DND-41 (cell line): ENCODE results near the gene EFR3B.

Source experiments
- ATAC-seq: fragments of 200-7000 bp; cut with Tn5 transposase; 3 replicates; pipeline ENCODE4 v1.9.1; 2021; ENCODE audit warnings: low read depth; ENCODE audit not compliant: insufficient read depth
- DNase-seq: peaks from one replicate; pipeline ENCODE4 v3.0.0-alpha.2; 2020
- H2AFZ ChIP-seq: 2 replicates; pipeline ENCODE4 v1.6.0; 2012; ENCODE audit warnings: low read depth, low read length
- H3K27ac ChIP-seq: 2 replicates; pipeline ENCODE4 v1.5.1; 2012; ENCODE audit warnings: low read length, inconsistent platforms
- H3K27me3 ChIP-seq: fragments of 200-600 bp; sonication (generic); 2 replicates; pipeline ENCODE4 v1.6.0; 2012; ENCODE audit warnings: low read length, mild to moderate bottlenecking, inconsistent platforms; ENCODE audit not compliant: insufficient read depth, poor library complexity
- H3K36me3 ChIP-seq: 2 replicates; pipeline ENCODE4 v1.5.1; 2012; ENCODE audit warnings: low read length, inconsistent platforms; ENCODE audit not compliant: insufficient read depth
- H3K4me1 ChIP-seq: 2 replicates; pipeline ENCODE4 v1.5.1; 2012; ENCODE audit warnings: mild to moderate bottlenecking, low read length; ENCODE audit not compliant: insufficient read depth
- H3K4me2 ChIP-seq: 2 replicates; pipeline ENCODE4 v1.6.0; 2012; ENCODE audit warnings: mild to moderate bottlenecking, moderate library complexity, low read length, inconsistent platforms; ENCODE audit not compliant: insufficient read depth
- H3K4me3 ChIP-seq, 2 experiments: fragments of 200-600 bp in 1 of 2; shearing (Covaris generic) in 1 of 2; 2 replicates each; pipeline ENCODE4 v1.5.1; 2012 to 2016; ENCODE audit warnings: inconsistent platforms in 2 of 2, low read length in 2 of 2, mild to moderate bottlenecking in 2 of 2, low read depth in 1 of 2, moderate library complexity in 1 of 2
- H3K79me2 ChIP-seq: 2 replicates; pipeline ENCODE4 v1.6.0; 2012; ENCODE audit warnings: low read length, inconsistent platforms; ENCODE audit not compliant: insufficient read depth
- H3K9ac ChIP-seq: 2 replicates; pipeline ENCODE4 v1.6.0; 2012; ENCODE audit warnings: low read depth, mild to moderate bottlenecking, inconsistent platforms, low read length, moderate library complexity
- H3K9me3 ChIP-seq: 2 replicates; pipeline ENCODE4 v1.5.1; 2012; ENCODE audit warnings: low read length, moderate library complexity, mild to moderate bottlenecking, inconsistent platforms; ENCODE audit not compliant: insufficient read depth, severe bottlenecking
- H4K20me1 ChIP-seq: 2 replicates; pipeline ENCODE4 v1.6.0; 2012; ENCODE audit warnings: low read length; ENCODE audit not compliant: insufficient read depth
- EZH2 ChIP-seq: IDR thresholded peaks from 3 replicates; pipeline ENCODE4 v1.6.1; 2012; ENCODE audit warnings: borderline replicate concordance, low read depth, mild to moderate bottlenecking, moderate library complexity, low read length, inconsistent platforms; ENCODE audit not compliant: severe bottlenecking
- TF ChIP-seq, protein P1 (sequence below): IDR thresholded peaks from 2 replicates; pipeline ENCODE4 v1.5.1; 2012; ENCODE audit warnings: borderline replicate concordance, low read length, moderate library complexity, mild to moderate bottlenecking; ENCODE audit not compliant: poor library complexity, severe bottlenecking; ENCODE audit errors: extremely low read depth

EFR3B gene

DNA sequence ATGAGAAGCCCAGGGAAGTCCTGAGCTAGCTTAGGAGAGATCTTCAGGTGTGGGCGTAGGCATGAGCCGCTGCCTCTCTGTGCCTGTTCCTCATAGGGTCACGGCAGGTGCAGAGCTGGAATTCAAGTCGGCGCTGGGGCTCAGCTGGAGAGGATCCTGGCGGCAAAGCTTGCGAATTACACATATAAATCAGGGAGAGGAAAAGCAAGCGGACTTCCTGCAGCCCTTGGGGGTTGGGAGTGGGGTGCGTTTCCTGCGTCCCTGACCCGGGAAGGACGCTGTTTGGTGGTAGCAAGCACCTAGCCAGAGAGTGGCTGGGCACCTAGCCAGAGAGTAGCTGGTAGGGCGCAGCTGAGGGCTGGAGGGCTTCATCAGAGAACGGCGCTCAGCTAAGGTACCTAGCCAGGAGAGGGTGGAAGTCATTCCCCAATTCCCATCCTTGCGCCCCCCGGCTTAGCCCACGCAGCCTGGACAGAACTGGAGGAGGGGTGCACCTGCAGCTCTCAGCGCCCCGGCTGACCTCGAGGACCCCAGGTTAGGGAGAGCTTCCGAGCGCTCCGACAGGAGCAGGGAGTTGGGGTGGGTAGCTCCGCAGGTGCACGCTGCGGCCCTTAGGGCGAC is 459 bp upstream of the EFR3B start:
- no peak overlapping the region for H3K27ac ChIP-seq
- H3K36me3 ChIP-seq: no peaks in the 10 kb centered on the region
- peak overlapping the region; percentile 21 for H2AFZ ChIP-seq
- H3K79me2 ChIP-seq: no peaks in the 10 kb centered on the region
- no peaks in the 10 kb centered on the region for H3K9me3 ChIP-seq
- ATAC-seq (peak; percentile 22; the same call in 2 of the 3 replicates), DNase-seq (peak; percentile 37)
- peak overlapping the region in 1 of 2 experiments; percentile 60; a peak in 2 of 4 replicates for H3K4me3 ChIP-seq
- peak overlapping the region; percentile 32 for H3K9ac ChIP-seq
- peaks cover 18% of the 10 kb centered on the region for H3K4me1 ChIP-seq
- H3K27me3 ChIP-seq: peaks cover 35% of the 10 kb centered on the region
- peak; percentile 46 for TF ChIP-seq EZH2
- TF ChIP-seq, protein P1, sequence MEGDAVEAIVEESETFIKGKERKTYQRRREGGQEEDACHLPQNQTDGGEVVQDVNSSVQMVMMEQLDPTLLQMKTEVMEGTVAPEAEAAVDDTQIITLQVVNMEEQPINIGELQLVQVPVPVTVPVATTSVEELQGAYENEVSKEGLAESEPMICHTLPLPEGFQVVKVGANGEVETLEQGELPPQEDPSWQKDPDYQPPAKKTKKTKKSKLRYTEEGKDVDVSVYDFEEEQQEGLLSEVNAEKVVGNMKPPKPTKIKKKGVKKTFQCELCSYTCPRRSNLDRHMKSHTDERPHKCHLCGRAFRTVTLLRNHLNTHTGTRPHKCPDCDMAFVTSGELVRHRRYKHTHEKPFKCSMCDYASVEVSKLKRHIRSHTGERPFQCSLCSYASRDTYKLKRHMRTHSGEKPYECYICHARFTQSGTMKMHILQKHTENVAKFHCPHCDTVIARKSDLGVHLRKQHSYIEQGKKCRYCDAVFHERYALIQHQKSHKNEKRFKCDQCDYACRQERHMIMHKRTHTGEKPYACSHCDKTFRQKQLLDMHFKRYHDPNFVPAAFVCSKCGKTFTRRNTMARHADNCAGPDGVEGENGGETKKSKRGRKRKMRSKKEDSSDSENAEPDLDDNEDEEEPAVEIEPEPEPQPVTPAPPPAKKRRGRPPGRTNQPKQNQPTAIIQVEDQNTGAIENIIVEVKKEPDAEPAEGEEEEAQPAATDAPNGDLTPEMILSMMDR: peak; percentile 24
- H3K4me2 ChIP-seq: peak overlapping the region; percentile 98
- H4K20me1 ChIP-seq: peaks cover 17% of the 10 kb centered on the region

DNA sequence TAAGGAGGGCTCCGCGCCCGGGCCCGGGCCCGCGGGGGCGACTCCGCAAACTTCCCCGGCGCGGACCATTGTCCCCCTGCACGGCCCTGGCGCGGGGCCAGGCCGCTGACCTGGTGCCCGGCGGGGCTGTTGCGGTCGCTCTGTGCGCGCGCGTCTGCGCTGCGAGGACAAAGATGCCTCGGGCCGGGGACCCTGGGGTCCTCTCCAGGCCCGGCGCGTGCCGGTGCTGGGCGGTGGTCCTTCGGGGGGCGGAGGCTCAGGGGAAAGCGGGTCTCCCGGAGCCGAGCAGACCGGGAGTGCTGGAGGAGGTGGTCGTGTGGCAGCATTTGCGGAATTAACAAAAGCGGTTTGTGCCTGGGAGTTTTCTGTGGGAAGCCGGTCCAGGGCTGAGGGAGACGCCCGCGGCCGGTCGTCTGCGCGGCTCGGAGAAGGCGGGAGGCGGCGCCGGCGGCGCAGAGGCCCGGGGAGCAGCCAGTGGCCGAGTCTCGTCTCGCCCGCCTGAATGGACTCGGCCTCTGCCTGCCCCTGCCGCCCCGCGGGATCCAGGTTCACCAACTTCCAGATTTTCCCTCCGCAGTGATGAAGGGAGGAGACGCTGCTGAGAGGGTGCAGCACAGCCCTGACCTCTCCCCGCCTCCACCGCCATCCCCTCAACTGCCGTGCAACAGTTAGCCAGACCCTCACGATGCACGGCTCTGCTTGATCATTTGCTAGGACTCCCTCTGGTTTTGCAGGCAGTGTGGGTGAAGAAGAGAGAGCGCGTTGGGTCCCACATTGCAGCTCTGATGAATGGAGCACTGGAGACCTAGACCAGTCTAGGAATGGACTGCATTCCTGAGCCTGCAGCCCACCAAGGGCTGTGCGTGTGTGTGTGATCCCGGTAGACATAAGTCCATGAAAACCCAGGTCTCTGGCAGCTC is 705 bp downstream of the EFR3B start:
- Histone ChIP-seq H3K4me1 (peaks cover 18% of the 10 kb centered on the region), H3K9me3 (no peaks in the 10 kb centered on the region), H3K36me3 (no peaks in the 10 kb centered on the region), H2AFZ (peak overlapping the region; percentile 26; the same call in 1 of the 2 replicates), H3K4me3 (peak overlapping the region; percentile 17 to 54; a peak in 3 of 4 replicates), H3K4me2 (peak overlapping the region; percentile 98), H3K27ac (no peak overlapping the region), H3K9ac (peak overlapping the region; percentile 44; the same call in 1 of the 2 replicates), H3K79me2 (no peaks in the 10 kb centered on the region), H4K20me1 (peaks cover 17% of the 10 kb centered on the region), H3K27me3 (peaks cover 35% of the 10 kb centered on the region)
- DNase-seq: no peak
- no peak for ATAC-seq
- TF ChIP-seq EZH2: peak; percentile 88
- TF ChIP-seq, protein P1: no peak

DNA sequence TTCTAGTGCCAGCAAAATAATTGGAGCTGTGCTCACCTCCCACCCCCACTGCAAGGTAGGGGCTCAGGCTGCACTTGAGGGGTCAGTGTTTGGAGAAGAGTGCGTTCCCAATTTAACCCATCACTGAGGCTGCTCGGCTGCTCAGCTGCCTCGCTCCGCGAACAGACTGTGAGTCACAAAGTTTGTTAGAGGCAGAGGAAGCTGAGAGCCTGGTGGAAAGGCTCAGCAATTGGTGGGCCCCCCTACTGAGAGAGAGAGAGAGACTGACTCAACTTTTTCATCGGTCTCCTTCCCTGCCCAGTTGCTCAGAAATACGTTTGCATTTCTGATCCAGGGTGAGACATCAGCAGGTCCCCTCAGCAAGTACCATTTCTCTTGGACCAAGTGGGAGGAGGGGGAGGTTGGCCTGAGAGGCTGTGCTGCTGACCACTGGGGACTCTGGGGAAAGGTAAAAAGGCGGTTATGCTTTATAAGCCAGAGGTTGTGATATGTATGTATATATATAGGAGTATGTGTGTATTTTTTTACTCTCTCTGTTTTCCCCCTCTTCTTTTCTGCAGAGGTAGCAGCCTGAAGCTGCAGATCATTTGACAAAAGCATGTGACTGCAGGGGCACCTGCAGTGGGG is 1.5 kb downstream of the EFR3B start:
- H3K79me2 ChIP-seq: no peaks in the 10 kb centered on the region
- peaks cover 18% of the 10 kb centered on the region for H3K4me1 ChIP-seq
- peaks cover 17% of the 10 kb centered on the region for H4K20me1 ChIP-seq
- H3K4me2 ChIP-seq: no peak overlapping the region
- no peak overlapping the region for H3K9ac ChIP-seq
- no peaks in the 10 kb centered on the region for H3K36me3 ChIP-seq
- TF ChIP-seq EZH2: no peak
- TF ChIP-seq, protein P1: no peak
- no peak overlapping the region for H3K27ac ChIP-seq
- peaks cover 35% of the 10 kb centered on the region for H3K27me3 ChIP-seq
- H3K4me3 ChIP-seq: no peak overlapping the region
- no peaks in the 10 kb centered on the region for H3K9me3 ChIP-seq
- H2AFZ ChIP-seq: no peak overlapping the region
- no peak for ATAC-seq
- peak; percentile 27 for DNase-seq
